Measurements from ENCODE around the gene C1QTNF5.

GRCh38 chr11:119369132-119369925 lies 28.6 kb upstream of the C1QTNF5 start:
- TF ChIP-seq POLR2A (IDR thresholded peaks at IDR 0.05; ENCODE audit: extremely low read depth, insufficient read length) (no peak), MAX (IDR thresholded peaks at IDR 0.05; ENCODE audit: low read depth, low read length) (no peak), CTCF (IDR thresholded peaks at IDR 0.05; ENCODE audit: low read depth, low read length) (no peak)
